Loucy (cell line): ENCODE measurements around the gene FRRS1.
A peak's percentile ranks its signal among the peaks of the same experiment; 100 is the strongest.
"Not testable (repeated sequence)": the region's sequence is repeated elsewhere in the genome, so short reads cannot be mapped to it uniquely, and the experiment has no call there.

Source experiments
- H2AFZ ChIP-seq: fragments of 200-600 bp; sonication (generic); 2 replicates; pipeline ENCODE4 v1.6.0; 2016; ENCODE audit warnings: antibody characterized with exemption, mild to moderate bottlenecking, low read length, moderate library complexity
- H3F3A ChIP-seq: fragments of 200-600 bp; 2 replicates; pipeline ENCODE4 v1.6.0; 2016; ENCODE audit warnings: antibody characterized with exemption, low read depth, mild to moderate bottlenecking
- H3K27me3 ChIP-seq: fragments of 200-600 bp; sonication (generic); 2 replicates; pipeline ENCODE4 v1.6.1; 2014; ENCODE audit warnings: low read length, mild to moderate bottlenecking; ENCODE audit not compliant: insufficient read depth, poor library complexity, severe bottlenecking
- H3K36me3 ChIP-seq: fragments of 200-600 bp; sonication (generic); 2 replicates; pipeline ENCODE4 v1.6.1; 2016; ENCODE audit warnings: low read length; ENCODE audit not compliant: insufficient read depth
- H3K4me1 ChIP-seq: fragments of 200-600 bp; sonication (generic); 2 replicates; pipeline ENCODE4 v1.5.1; 2014; ENCODE audit warnings: low read length, mild to moderate bottlenecking; ENCODE audit not compliant: insufficient read depth, poor library complexity, severe bottlenecking
- H3K4me2 ChIP-seq: fragments of 200-600 bp; sonication (generic); 2 replicates; pipeline ENCODE4 v1.6.0; 2014; ENCODE audit warnings: antibody characterized with exemption, low read length, low read depth, mild to moderate bottlenecking; ENCODE audit not compliant: poor library complexity, severe bottlenecking
- H3K4me3 ChIP-seq: fragments of 200-600 bp; sonication (generic); 2 replicates; pipeline ENCODE4 v1.5.1; 2014; ENCODE audit warnings: low read length, mild to moderate bottlenecking, mixed read lengths; ENCODE audit not compliant: poor library complexity, severe bottlenecking
- H3K79me2 ChIP-seq: fragments of 200-600 bp; sonication (generic); 2 replicates; pipeline ENCODE4 v1.6.1; 2014; ENCODE audit warnings: low read length; ENCODE audit not compliant: insufficient read depth
- H3K9ac ChIP-seq: fragments of 200-600 bp; sonication (generic); 2 replicates; pipeline ENCODE4 v1.6.0; 2014; ENCODE audit warnings: mild to moderate bottlenecking, low read depth, low read length, moderate library complexity; ENCODE audit not compliant: poor library complexity, severe bottlenecking
- H3K9me2 ChIP-seq: fragments of 200-600 bp; sonication (generic); replicated peaks from 2 replicates; pipeline ENCODE4 v1.6.1; 2016; ENCODE audit warnings: low read depth, low read length, mixed read lengths
- H3K9me3 ChIP-seq: fragments of 200-600 bp; sonication (generic); 2 replicates; pipeline ENCODE4 v1.6.1; 2014; ENCODE audit warnings: mild to moderate bottlenecking, antibody characterized with exemption, low read length, low read depth; ENCODE audit not compliant: insufficient read depth
- H4K20me1 ChIP-seq: fragments of 200-600 bp; sonication (generic); 2 replicates; pipeline ENCODE4 v1.6.0; 2014; ENCODE audit warnings: antibody characterized with exemption, low read length, mild to moderate bottlenecking; ENCODE audit not compliant: insufficient read depth, poor library complexity, severe bottlenecking
- CTCF ChIP-seq: fragments of 200-600 bp; sonication (generic); conservative IDR thresholded peaks from 2 replicates; pipeline ENCODE4 v1.5.1; 2014; ENCODE audit warnings: mild to moderate bottlenecking, antibody characterized with exemption, low read length
- EZH2phosphoT487 ChIP-seq: fragments of 200-600 bp; IDR thresholded peaks from 2 replicates; pipeline ENCODE4 v1.6.1; 2018; ENCODE audit warnings: antibody characterized with exemption, mild to moderate bottlenecking, moderate library complexity, borderline replicate concordance

Gene FRRS1

GRCh38 chr1:99759518-99760160 lies 6.8 kb downstream of the FRRS1 start:
- Histone ChIP-seq H3K9me3 (no peaks in the 10 kb centered on the region), H3K9ac (no peak overlapping the region), H3K9me2 (no peaks in the 10 kb centered on the region), H3K36me3 (no peaks in the 10 kb centered on the region), H3K4me2 (no peak overlapping the region), H3K27me3 (no peaks in the 10 kb centered on the region), H3K4me3 (no peak overlapping the region), H3K4me1 (peaks cover 28% of the 10 kb centered on the region), H3K79me2 (no peaks in the 10 kb centered on the region), H4K20me1 (no peaks in the 10 kb centered on the region), H3F3A (no peaks in the 10 kb centered on the region), H2AFZ (no peak overlapping the region)
- TF ChIP-seq EZH2phosphoT487: no peak

- not testable (repeated sequence) for H3F3A ChIP-seq, H2AFZ ChIP-seq, H3K9me3 ChIP-seq, H4K20me1 ChIP-seq, H3K4me2 ChIP-seq, H3K9me2 ChIP-seq, H3K9ac ChIP-seq, H3K79me2 ChIP-seq, H3K4me3 ChIP-seq, H3K27me3 ChIP-seq, H3K36me3 ChIP-seq
- H3K4me1 ChIP-seq: peaks cover 21% of the 10 kb centered on the region
Measured at GRCh38 chr1:99758686-99759517, 7.5 kb downstream of the FRRS1 start.

- Histone ChIP-seq H3K9ac (no peak overlapping the region), H3K79me2 (no peaks in the 10 kb centered on the region), H3K36me3 (no peaks in the 10 kb centered on the region), H3K27me3 (no peaks in the 10 kb centered on the region), H3K9me2 (no peaks in the 10 kb centered on the region), H3K4me1 (peaks cover 19% of the 10 kb centered on the region), H3K9me3 (no peaks in the 10 kb centered on the region), H3K4me3 (peak overlapping the region; percentile 37), H4K20me1 (no peaks in the 10 kb centered on the region), H3K4me2 (peak overlapping the region; percentile 57), H3F3A (no peaks in the 10 kb centered on the region), H2AFZ (0 out of 2 replicates have a peak overlapping the region, but pooled peaks have one; percentile 42)
- TF ChIP-seq CTCF: no peak
- no peak for TF ChIP-seq EZH2phosphoT487
Measured at GRCh38 chr1:99758073-99758511, 8.3 kb downstream of the FRRS1 start.

GRCh38 chr1:99756598-99756997 lies 9.8 kb downstream of the FRRS1 start:
- no peaks in the 10 kb centered on the region for H3K79me2 ChIP-seq
- H3K27me3 ChIP-seq: no peaks in the 10 kb centered on the region
- H3K9me3 ChIP-seq: no peaks in the 10 kb centered on the region
- no peak overlapping the region for H3K4me3 ChIP-seq
- no peaks in the 10 kb centered on the region for H3F3A ChIP-seq
- TF ChIP-seq EZH2phosphoT487: no peak
- no peak for TF ChIP-seq CTCF
- no peak overlapping the region for H3K9ac ChIP-seq
- H2AFZ ChIP-seq: no peak overlapping the region
- H3K9me2 ChIP-seq: no peaks in the 10 kb centered on the region
- H3K36me3 ChIP-seq: no peaks in the 10 kb centered on the region
- H3K4me1 ChIP-seq: peaks cover 23% of the 10 kb centered on the region
- H3K4me2 ChIP-seq: no peak overlapping the region
- no peaks in the 10 kb centered on the region for H4K20me1 ChIP-seq
